Activated naive CD8-positive, alpha-beta T cell treated with anti-CD3 and anti-CD28 coated beads for 36 hours (primary cell): Measurements from ENCODE around the gene SST. TPM values are rescaled to one million over a fixed set of nuclear protein-coding genes. Genes with fewer than 3 reads are reported as not detected.

Experiments
- DNase-seq: peaks from one replicate; pipeline ENCODE4 v3.0.0; 2021
- H3K27ac Mint-ChIP-seq: one replicate; pipeline ENCODE4 v1.8.0; 2022; ENCODE audit warnings: mild to moderate bottlenecking, moderate library complexity, mixed read lengths
- H3K27me3 Mint-ChIP-seq: one replicate; pipeline ENCODE4 v1.8.0; 2022; ENCODE audit warnings: mild to moderate bottlenecking, mixed read lengths
- H3K36me3 Mint-ChIP-seq: one replicate; pipeline ENCODE4 v1.8.0; 2021; ENCODE audit warnings: mild to moderate bottlenecking, mixed read lengths
- H3K4me1 Mint-ChIP-seq: one replicate; pipeline ENCODE4 v1.8.0; 2021; ENCODE audit warnings: mixed read lengths
- H3K4me3 Mint-ChIP-seq: one replicate; pipeline ENCODE4 v1.8.0; 2022; ENCODE audit warnings: mild to moderate bottlenecking, moderate library complexity, mixed read lengths
- H3K9me3 Mint-ChIP-seq: one replicate; pipeline ENCODE4 v1.8.0; 2022; ENCODE audit warnings: mixed read lengths
- total RNA-seq, 2 experiments: library from RNA; stranded (reverse); gene quantifications; one replicate each; pipeline ENCODE4 v1.2.3, GENCODE V29; 2021

SST gene
- total RNA-seq, 2 experiments from 2014 or later, result not detected

GRCh38 chr3:187626581-187626980 lies 43.6 kb downstream of the SST start:
- H3K36me3 Mint-ChIP-seq, result no peaks in the 10 kb centered on the region
- H3K9me3 Mint-ChIP-seq, result no peaks in the 10 kb centered on the region
- H3K4me3 Mint-ChIP-seq, result no peak overlapping the region
- DNase-seq, result no peak
- H3K27ac Mint-ChIP-seq, result no peak overlapping the region
- H3K27me3 Mint-ChIP-seq, result peaks cover 14% of the 10 kb centered on the region
- H3K4me1 Mint-ChIP-seq, result no peaks in the 10 kb centered on the region

GRCh38 chr3:187624588-187624987 lies 45.6 kb downstream of the SST start:
- no peaks in the 10 kb centered on the region for H3K4me1 Mint-ChIP-seq
- H3K9me3 Mint-ChIP-seq, result no peaks in the 10 kb centered on the region
- H3K36me3 Mint-ChIP-seq, result no peaks in the 10 kb centered on the region
- H3K27ac Mint-ChIP-seq, result no peak overlapping the region
- DNase-seq, result no peak
- H3K27me3 Mint-ChIP-seq, result peaks cover 7% of the 10 kb centered on the region
- H3K4me3 Mint-ChIP-seq, result no peak overlapping the region

GRCh38 chr3:187623285-187623814 lies 46.8 kb downstream of the SST start:
- H3K27me3 Mint-ChIP-seq, result peaks cover 7% of the 10 kb centered on the region
- no peak for DNase-seq
- no peaks in the 10 kb centered on the region for H3K4me1 Mint-ChIP-seq
- no peak overlapping the region for H3K4me3 Mint-ChIP-seq
- H3K36me3 Mint-ChIP-seq, result no peaks in the 10 kb centered on the region
- no peaks in the 10 kb centered on the region for H3K9me3 Mint-ChIP-seq
- H3K27ac Mint-ChIP-seq, result no peak overlapping the region

- Mint-ChIP-seq H3K4me1 (no peaks in the 10 kb centered on the region), H3K9me3 (no peaks in the 10 kb centered on the region), H3K4me3 (no peak overlapping the region), H3K27ac (no peak overlapping the region), H3K27me3 (peaks cover 7% of the 10 kb centered on the region), H3K36me3 (no peaks in the 10 kb centered on the region)
- DNase-seq, result no peak
Observed at GRCh38 chr3:187621881-187622280, 48.3 kb downstream of the SST start.

- Mint-ChIP-seq H3K9me3 (no peaks in the 10 kb centered on the region), H3K27me3 (peaks cover 7% of the 10 kb centered on the region), H3K4me1 (peaks cover 2% of the 10 kb centered on the region), H3K36me3 (no peaks in the 10 kb centered on the region), H3K4me3 (no peak overlapping the region), H3K27ac (no peak overlapping the region)
- DNase-seq, result no peak
Observed at GRCh38 chr3:187619461-187619860, 50.7 kb downstream of the SST start.

Other genes with a start within 250 kb of the SST start
- gene RTP2, start 32.2 kb upstream of the SST start, total RNA-seq, result not detected
- 1 to 10 TPM; 8.0 to 8.9 TPM for gene BCL6, start 75.1 kb upstream of the SST start, total RNA-seq